HL-60 (cell line): ENCODE data around the gene EPHA1.

ENCODE experiments used
- DNase-seq, 2 experiments: peaks; one replicate each; pipeline ENCODE4 v3.0.0-alpha.2; 2010 to 2020; ENCODE audit warnings: low read depth in 1 of 2, low spot score in 1 of 2
- H3K27ac ChIP-seq: fragments of 250-450 bp; sonication (Bioruptor Pico); replicated peaks from 2 replicates; pipeline ENCODE4 v1.5.1; 2020; ENCODE audit warnings: mild to moderate bottlenecking, moderate library complexity
- H3K27me3 ChIP-seq: fragments of 250-450 bp; sonication (Bioruptor Pico); 2 replicates; pipeline ENCODE4 v1.5.1; 2021; ENCODE audit warnings: mild to moderate bottlenecking, moderate library complexity; ENCODE audit not compliant: insufficient read depth, poor library complexity, severe bottlenecking
- H3K4me3 ChIP-seq: replicated peaks from 2 replicates; pipeline ENCODE4 v1.5.1; 2011; ENCODE audit warnings: mild to moderate bottlenecking, control low read depth, low read length; ENCODE audit not compliant: insufficient read depth
- GABPA ChIP-seq: IDR thresholded peaks from 2 replicates; pipeline ENCODE4 v1.6.1; 2012; ENCODE audit warnings: low read depth
- POLR2AphosphoS5 ChIP-seq: IDR thresholded peaks from 2 replicates; pipeline ENCODE4 v1.6.1; 2012; ENCODE audit warnings: low read depth
- SPI1 ChIP-seq: IDR thresholded peaks from 2 replicates; pipeline ENCODE4 v1.6.1; 2012; ENCODE audit warnings: low read depth, mild to moderate bottlenecking, borderline replicate concordance
- TF ChIP-seq, protein P1 (sequence below): IDR thresholded peaks from one replicate; pipeline ENCODE4 v1.5.1; 2011; ENCODE audit warnings: low read length, control low read depth, inconsistent platforms; ENCODE audit not compliant: insufficient read depth
- TF ChIP-seq, protein P2 (sequence below): IDR thresholded peaks from 2 replicates; pipeline ENCODE4 v1.6.1; 2012; ENCODE audit warnings: low read depth; ENCODE audit not compliant: insufficient replicate concordance

Gene EPHA1

DNA sequence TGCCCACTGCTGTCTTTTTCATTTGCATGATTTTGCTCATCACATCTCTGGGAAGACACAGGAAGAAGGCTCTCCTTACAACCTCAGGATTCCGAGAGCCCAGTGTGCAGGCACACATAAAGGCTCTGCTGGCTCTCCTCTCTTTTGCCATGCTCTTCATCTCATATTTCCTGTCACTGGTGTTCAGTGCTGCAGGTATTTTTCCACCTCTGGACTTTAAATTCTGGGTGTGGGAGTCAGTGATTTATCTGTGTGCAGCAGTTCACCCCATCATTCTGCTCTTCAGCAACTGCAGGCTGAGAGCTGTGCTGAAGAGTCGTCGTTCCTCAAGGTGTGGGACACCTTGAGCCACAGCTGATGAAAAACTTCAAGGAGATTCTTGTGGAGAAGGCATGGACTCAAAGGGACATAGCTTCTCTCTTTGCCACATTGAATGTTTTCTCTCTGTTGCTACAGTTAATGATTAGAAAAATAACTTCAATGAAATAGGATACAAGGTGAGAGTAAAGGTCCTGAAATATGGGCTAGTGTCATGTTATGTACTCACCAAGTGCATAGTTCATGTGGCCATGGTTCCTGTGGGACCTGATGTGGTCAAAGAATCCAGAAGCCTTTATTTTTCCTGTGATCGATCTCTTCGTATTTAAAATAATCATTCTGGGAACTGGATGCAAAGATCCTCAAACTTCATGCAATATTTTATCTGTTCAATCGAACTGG is 35.6 kb upstream of the EPHA1 start:
- TF ChIP-seq GABPA (no peak), POLR2AphosphoS5 (no peak), SPI1 (no peak)
- TF ChIP-seq, protein P1, sequence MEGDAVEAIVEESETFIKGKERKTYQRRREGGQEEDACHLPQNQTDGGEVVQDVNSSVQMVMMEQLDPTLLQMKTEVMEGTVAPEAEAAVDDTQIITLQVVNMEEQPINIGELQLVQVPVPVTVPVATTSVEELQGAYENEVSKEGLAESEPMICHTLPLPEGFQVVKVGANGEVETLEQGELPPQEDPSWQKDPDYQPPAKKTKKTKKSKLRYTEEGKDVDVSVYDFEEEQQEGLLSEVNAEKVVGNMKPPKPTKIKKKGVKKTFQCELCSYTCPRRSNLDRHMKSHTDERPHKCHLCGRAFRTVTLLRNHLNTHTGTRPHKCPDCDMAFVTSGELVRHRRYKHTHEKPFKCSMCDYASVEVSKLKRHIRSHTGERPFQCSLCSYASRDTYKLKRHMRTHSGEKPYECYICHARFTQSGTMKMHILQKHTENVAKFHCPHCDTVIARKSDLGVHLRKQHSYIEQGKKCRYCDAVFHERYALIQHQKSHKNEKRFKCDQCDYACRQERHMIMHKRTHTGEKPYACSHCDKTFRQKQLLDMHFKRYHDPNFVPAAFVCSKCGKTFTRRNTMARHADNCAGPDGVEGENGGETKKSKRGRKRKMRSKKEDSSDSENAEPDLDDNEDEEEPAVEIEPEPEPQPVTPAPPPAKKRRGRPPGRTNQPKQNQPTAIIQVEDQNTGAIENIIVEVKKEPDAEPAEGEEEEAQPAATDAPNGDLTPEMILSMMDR, result no peak
- TF ChIP-seq, protein P2, sequence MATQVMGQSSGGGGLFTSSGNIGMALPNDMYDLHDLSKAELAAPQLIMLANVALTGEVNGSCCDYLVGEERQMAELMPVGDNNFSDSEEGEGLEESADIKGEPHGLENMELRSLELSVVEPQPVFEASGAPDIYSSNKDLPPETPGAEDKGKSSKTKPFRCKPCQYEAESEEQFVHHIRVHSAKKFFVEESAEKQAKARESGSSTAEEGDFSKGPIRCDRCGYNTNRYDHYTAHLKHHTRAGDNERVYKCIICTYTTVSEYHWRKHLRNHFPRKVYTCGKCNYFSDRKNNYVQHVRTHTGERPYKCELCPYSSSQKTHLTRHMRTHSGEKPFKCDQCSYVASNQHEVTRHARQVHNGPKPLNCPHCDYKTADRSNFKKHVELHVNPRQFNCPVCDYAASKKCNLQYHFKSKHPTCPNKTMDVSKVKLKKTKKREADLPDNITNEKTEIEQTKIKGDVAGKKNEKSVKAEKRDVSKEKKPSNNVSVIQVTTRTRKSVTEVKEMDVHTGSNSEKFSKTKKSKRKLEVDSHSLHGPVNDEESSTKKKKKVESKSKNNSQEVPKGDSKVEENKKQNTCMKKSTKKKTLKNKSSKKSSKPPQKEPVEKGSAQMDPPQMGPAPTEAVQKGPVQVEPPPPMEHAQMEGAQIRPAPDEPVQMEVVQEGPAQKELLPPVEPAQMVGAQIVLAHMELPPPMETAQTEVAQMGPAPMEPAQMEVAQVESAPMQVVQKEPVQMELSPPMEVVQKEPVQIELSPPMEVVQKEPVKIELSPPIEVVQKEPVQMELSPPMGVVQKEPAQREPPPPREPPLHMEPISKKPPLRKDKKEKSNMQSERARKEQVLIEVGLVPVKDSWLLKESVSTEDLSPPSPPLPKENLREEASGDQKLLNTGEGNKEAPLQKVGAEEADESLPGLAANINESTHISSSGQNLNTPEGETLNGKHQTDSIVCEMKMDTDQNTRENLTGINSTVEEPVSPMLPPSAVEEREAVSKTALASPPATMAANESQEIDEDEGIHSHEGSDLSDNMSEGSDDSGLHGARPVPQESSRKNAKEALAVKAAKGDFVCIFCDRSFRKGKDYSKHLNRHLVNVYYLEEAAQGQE, result no peak
- DNase-seq, result no peak
- Histone ChIP-seq H3K4me3 (no peak overlapping the region), H3K27me3 (peaks cover 6% of the 10 kb centered on the region), H3K27ac (no peak overlapping the region)

DNA sequence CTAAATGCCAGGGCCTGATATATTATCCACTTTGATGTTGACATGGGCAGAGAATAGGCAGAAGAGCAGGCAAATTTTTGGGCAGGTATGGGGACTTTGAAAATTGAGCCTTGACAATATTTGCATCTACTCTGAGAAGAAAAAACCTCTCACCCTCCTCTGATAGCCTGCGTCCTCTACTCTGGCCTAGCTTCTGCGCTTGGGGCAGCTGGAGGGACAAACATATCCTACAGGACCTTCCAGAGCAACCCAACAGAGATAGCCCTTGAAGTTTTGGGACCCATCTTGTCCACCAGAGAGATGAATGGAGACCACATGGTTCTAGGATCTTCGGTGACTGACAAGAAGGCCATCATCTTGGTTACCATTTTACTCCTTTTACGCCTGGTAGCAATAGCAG is 34.5 kb upstream of the EPHA1 start, which contains the start of gene TAS2R60:
TAS2R60 (plus strand) TSS at position 301 of the 400 bp plus-strand sequence; CDS start at position 301, 0 bp downstream.
- DNase-seq, result no peak
- peaks cover 6% of the 10 kb centered on the region for H3K27me3 ChIP-seq
- H3K4me3 ChIP-seq, result no peak within 1 kb of the TSS
- TF ChIP-seq, protein P2, result no peak
- TF ChIP-seq, protein P1, result no peak
- TF ChIP-seq SPI1, result no peak
- no peak for TF ChIP-seq POLR2AphosphoS5
- no peak for TF ChIP-seq GABPA
- H3K27ac ChIP-seq, result no peak within 1 kb of the TSS

DNA sequence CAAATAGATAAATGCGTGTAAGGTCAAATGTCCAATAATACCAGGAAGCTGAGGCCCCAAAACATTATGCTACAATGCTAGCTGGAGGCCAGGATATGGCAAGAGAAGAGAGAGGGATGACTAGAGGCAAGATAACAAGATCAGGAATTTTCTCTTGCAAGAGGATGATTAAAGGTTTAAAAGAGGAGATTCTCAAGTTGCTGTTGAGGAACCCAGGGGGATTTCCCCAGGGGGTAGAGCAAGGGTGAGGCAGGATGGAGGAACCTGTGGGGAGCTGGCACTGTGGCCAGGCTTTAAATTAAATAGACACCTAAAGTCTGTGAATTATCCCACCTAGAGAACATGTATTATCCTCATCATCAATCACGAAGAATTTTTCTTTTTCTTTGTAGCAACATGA is 31.2 kb upstream of the EPHA1 start:
- DNase-seq, result no peak
- Histone ChIP-seq H3K27ac (no peak overlapping the region), H3K4me3 (no peak overlapping the region), H3K27me3 (no peaks in the 10 kb centered on the region)
- TF ChIP-seq, protein P1, result no peak
- TF ChIP-seq POLR2AphosphoS5 (no peak), GABPA (no peak), SPI1 (no peak)
- TF ChIP-seq, protein P2, result no peak
